DMS53 (cell line): Measurements from ENCODE around the gene TPSB2.

Experiments used
- DNase-seq: peaks from one replicate; lab custom pipeline; 2025; lab: John Stamatoyannopoulos, UW

Gene TPSB2

GRCh38 chr16:1181404-1182315 lies 48.3 kb downstream of the TPSB2 start:
- DNase-seq: no peak

- DNase-seq: no peak
These were observed 49.2 kb downstream of the TPSB2 start for GRCh38 chr16:1180549-1181403.
